Muscle of leg (tissue), 11 donors: Measurements from ENCODE around the gene SLC23A2. TPM values are rescaled to one million over a fixed set of nuclear protein-coding genes. Genes with fewer than 3 reads are reported as not detected.
A peak's percentile ranks its signal among the peaks of the same experiment; 100 is the strongest.

Experiments
- DNase-seq: peaks from one replicate; pipeline ENCODE4 v3.0.0; 2013
- H3K27ac ChIP-seq: one replicate; pipeline ENCODE4 v1.5.1; 2013; ENCODE audit warnings: mild to moderate bottlenecking, low read length, control low read depth
- H3K27me3 ChIP-seq: one replicate; pipeline ENCODE4 v1.6.1; 2013; ENCODE audit warnings: low read length; ENCODE audit not compliant: control insufficient read depth, insufficient read depth
- H3K36me3 ChIP-seq: one replicate; pipeline ENCODE4 v1.6.1; 2013; ENCODE audit warnings: low read length; ENCODE audit not compliant: control insufficient read depth, insufficient read depth
- H3K4me1 ChIP-seq: one replicate; pipeline ENCODE4 v1.6.1; 2013; ENCODE audit warnings: low read length; ENCODE audit not compliant: control insufficient read depth, insufficient read depth
- H3K4me3 ChIP-seq: one replicate; pipeline ENCODE4 v1.5.1; 2013; ENCODE audit warnings: low read length, control low read depth
- H3K9me3 ChIP-seq: replicated peaks from 2 replicates; pipeline ENCODE4 v1.6.1; 2013; ENCODE audit warnings: low read depth, low read length; ENCODE audit not compliant: control insufficient read depth
- WGBS: methylation state at CpG from one replicate; pipeline ENCODE4 v1.1.5; 2013; ENCODE audit warnings: missing lambda C conversion rate; ENCODE audit not compliant: insufficient coverage; 5-methylcytosine and 5-hydroxymethylcytosine counted together
- polyA plus RNA-seq, 8 donors: library from polyadenylated mRNA; unstranded; fragments of 120-200 nt; gene quantifications; one replicate each; pipeline versions ENCODE4 v1.2.1 to v1.2.3, GENCODE V29; 2013; ENCODE audit warnings: inconsistent platforms in 1 of 8, low replicate concordance in 1 of 8; ENCODE audit not compliant: insufficient read length in 8 of 8, insufficient read depth in 1 of 8
- total RNA-seq: library from RNA; stranded (reverse); fragments of 120-200 nt; gene quantifications from one replicate; pipeline ENCODE4 v1.2.4, GENCODE V29; 2013

Gene SLC23A2
- total and polyA plus RNA-seq, 9 donors: 7.6 to 13.7 (median 10.6) TPM

DNA sequence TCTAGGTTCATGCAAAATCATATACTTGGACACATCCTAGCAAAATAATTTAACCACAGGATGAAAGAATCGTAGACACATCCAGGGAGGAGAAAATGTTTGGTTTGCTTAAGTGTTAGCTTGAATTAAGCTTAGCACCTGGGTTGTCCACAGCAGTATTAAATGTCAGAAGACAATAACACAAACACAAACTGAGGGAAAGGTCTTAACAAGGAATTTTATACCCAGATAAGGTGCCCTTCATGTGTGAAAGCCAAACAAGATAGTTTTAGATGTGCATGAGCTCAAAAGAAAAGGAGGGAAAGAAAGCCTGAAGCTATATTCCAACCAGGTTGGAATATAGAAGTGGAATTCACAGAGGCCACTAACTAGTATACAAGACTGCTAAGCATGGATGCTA, 49.1 kb downstream of the SLC23A2 start:
- H3K36me3 ChIP-seq: no peaks in the 10 kb centered on the region
- WGBS: no CpG with 5 or more reads among the region's 1 CpG
- H3K9me3 ChIP-seq: no peaks in the 10 kb centered on the region
- no peak overlapping the region for H3K27ac ChIP-seq
- no peaks in the 10 kb centered on the region for H3K27me3 ChIP-seq
- DNase-seq: no peak
- H3K4me1 ChIP-seq: peaks cover 4% of the 10 kb centered on the region
- H3K4me3 ChIP-seq: no peak overlapping the region

DNA sequence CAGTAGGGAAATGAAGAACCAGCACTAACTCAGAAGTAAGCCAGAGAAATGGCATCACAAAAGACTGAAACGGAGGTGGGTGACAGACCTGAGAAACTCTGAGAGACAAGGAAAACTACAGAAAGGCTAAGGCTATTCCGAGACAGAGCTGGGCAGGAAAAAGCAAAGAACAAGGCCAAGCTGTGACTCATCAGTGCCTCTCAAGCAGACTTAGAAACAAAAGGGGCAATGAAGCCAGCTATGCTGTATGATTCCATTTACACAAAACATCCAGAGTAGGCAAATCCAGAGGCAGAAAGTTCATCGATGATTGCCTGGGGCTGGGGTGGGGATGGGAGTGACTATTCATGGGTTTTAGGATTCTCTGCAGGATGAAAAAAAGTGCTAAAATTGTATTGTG, 50.0 kb downstream of the SLC23A2 start:
- H3K36me3 ChIP-seq: no peaks in the 10 kb centered on the region
- no peaks in the 10 kb centered on the region for H3K9me3 ChIP-seq
- peak; percentile 85 for DNase-seq
- no peak overlapping the region for H3K4me3 ChIP-seq
- H3K27me3 ChIP-seq: no peaks in the 10 kb centered on the region
- peak overlapping the region; percentile 35 for H3K27ac ChIP-seq
- peaks cover 4% of the 10 kb centered on the region for H3K4me1 ChIP-seq
- WGBS: 39% methylated on average over 2 of the region's 3 CpGs

DNA sequence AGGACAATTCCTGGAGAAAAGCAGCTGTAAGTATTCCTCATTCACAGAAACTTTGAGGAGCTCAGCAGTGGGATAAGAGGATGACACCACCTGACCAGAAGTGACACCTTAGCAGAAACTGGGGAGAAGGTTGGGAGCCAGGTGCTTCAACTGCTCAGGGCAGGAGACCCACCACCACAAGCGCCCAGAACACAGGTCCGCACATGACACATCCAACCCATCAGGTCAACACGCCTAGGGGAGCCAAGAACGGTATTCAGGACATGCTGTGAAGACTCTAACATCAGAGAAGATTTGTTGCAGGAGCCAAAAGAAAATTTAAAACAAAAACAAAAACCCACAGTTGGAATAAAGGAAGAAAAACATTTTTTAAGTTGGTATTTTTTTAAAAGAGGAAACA, 50.5 kb downstream of the SLC23A2 start:
- Histone ChIP-seq H3K27me3 (no peaks in the 10 kb centered on the region), H3K27ac (peak overlapping the region; percentile 35), H3K36me3 (no peaks in the 10 kb centered on the region), H3K9me3 (no peaks in the 10 kb centered on the region), H3K4me1 (peaks cover 4% of the 10 kb centered on the region), H3K4me3 (no peak overlapping the region)
- WGBS: no CpG with 5 or more reads among the region's 4 CpGs
- no peak for DNase-seq

DNA sequence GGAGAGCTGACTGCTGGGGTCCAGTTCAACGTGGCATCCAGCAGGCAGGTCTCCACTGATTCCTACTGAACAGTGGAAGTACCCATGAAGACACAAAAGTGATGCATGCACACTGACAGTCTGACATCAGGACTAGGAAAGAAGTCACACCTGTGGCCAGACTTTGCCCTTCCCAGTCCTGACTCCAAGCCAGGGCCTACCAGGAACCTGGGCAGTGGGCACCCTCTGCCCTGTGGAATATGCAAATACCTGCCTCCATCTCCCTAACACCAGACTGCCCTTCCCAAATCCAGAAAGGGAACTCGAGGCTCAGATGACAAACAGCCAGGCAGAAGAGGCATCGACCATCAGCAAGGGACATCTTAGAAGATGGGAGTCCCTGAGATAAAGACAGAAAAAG, 50.9 kb downstream of the SLC23A2 start:
- peaks cover 4% of the 10 kb centered on the region for H3K4me1 ChIP-seq
- DNase-seq: no peak
- WGBS: 40% methylated on average over 2 of the region's 3 CpGs
- H3K27ac ChIP-seq: no peak overlapping the region
- no peaks in the 10 kb centered on the region for H3K36me3 ChIP-seq
- H3K4me3 ChIP-seq: no peak overlapping the region
- no peaks in the 10 kb centered on the region for H3K27me3 ChIP-seq
- H3K9me3 ChIP-seq: no peaks in the 10 kb centered on the region

DNA sequence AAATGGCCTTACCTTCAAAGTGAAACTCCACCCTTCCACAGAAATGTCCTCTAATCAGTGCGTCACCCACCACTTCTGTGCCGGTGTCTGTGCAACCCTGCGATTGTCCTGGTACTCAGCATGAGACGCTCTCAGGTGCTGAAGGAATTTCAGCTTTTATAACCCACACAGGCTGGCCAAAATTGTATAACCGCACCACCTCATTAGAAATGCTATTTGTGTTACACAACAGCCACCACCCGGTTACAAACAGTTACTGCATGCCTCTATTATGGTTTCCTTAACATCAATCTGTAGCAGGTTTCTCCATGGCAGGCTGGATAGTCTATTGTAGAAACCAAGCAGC, 51.5 kb downstream of the SLC23A2 start:
- H3K9me3 ChIP-seq: no peaks in the 10 kb centered on the region
- H3K4me3 ChIP-seq: no peak overlapping the region
- H3K36me3 ChIP-seq: no peaks in the 10 kb centered on the region
- peaks cover 4% of the 10 kb centered on the region for H3K4me1 ChIP-seq
- DNase-seq: peak; percentile 68
- WGBS: 59% methylated on average over 4 of the region's 6 CpGs
- H3K27me3 ChIP-seq: no peaks in the 10 kb centered on the region
- no peak overlapping the region for H3K27ac ChIP-seq

DNA sequence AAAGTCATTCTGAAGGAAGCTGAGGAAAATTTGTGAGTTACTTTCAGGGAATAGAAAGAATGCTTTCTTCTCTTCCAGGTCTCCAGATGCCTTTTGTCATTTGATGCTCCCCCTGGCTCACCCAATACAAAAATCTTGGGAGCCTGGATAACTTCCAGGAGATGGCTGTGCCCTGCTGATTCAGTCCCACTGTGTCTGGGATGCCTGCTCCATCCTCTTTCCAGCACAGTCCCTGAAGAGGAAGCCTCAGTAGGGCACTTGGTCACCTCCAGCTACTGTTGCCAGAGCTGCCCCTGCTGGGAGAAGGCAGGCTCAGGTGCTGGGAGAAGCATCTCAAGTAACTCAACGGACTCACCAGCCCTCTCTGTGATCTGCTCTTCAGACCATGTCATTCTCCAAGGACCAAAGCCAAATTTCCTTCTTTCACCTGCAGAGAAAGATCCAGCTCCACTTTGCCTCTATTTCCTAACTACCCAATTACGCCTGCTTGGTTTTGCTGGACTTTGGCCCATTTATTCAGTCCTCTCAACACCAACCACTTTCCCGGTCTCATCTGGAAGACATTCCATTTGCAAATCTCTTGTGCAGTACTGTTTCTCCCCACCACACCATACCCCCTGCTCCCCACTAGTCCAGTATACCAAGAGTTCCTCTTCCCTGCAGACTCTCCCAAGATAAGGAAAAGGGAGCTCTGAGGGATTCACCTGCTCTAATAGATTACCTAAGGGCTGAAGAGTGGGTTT, 53.3 kb downstream of the SLC23A2 start:
- DNase-seq: no peak
- H3K27ac ChIP-seq: no peak overlapping the region
- H3K4me3 ChIP-seq: no peak overlapping the region
- H3K27me3 ChIP-seq: no peaks in the 10 kb centered on the region
- no peaks in the 10 kb centered on the region for H3K36me3 ChIP-seq
- H3K9me3 ChIP-seq: no peaks in the 10 kb centered on the region
- H3K4me1 ChIP-seq: peaks cover 4% of the 10 kb centered on the region
- whole genome bisulfite sequencing: 77% methylated on average over 3 of the region's 3 CpGs

DNA sequence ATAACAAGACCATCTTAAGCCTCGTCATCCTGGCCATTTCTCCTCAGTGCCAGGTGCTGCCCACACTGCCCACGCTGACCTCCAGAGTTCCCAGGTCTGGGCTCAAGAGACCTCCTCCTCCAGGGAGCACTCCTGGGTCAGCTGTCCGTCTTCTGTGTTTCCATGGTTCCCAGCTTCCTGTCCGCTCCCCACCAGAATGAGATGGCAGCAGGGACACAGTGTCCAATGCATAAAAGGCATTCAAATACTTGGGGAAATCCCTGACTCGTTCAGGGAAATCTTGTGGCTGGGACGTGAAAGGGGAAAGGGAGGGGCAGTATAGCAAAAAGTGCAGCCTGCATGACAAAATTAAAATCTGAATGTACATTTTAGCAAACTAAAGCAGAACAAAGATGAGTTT, 54.3 kb downstream of the SLC23A2 start:
- H3K27ac ChIP-seq: no peak overlapping the region
- no peaks in the 10 kb centered on the region for H3K36me3 ChIP-seq
- H3K9me3 ChIP-seq: no peaks in the 10 kb centered on the region
- no peaks in the 10 kb centered on the region for H3K27me3 ChIP-seq
- H3K4me3 ChIP-seq: no peak overlapping the region
- H3K4me1 ChIP-seq: peaks cover 4% of the 10 kb centered on the region
- no peak for DNase-seq
- 80% methylated on average over 4 of the region's 6 CpGs for WGBS

DNA sequence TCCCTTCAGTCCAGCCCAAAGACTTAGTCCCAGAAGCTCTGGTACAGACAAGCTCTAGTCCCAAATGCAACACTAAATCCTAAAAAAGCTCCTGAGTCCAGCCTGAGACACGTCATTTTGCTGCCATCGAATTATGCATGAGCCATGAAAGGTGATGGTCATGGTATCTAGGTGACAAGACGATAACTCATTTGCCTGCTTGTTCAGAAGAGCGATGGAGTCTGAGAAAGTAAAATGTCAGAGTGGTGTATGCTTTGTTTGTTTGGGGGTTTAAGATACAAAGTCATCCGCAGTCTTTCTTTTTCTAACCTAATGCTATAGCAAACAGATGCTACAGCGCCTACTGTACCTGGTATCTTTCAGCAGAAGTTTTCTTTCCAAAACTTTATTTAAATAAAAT, 54.7 kb downstream of the SLC23A2 start:
- Histone ChIP-seq H3K27ac (no peak overlapping the region), H3K9me3 (no peaks in the 10 kb centered on the region), H3K4me3 (no peak overlapping the region), H3K4me1 (peaks cover 4% of the 10 kb centered on the region), H3K27me3 (no peaks in the 10 kb centered on the region), H3K36me3 (no peaks in the 10 kb centered on the region)
- 90% methylated on average over 5 of the region's 6 CpGs for WGBS
- no peak for DNase-seq

DNA sequence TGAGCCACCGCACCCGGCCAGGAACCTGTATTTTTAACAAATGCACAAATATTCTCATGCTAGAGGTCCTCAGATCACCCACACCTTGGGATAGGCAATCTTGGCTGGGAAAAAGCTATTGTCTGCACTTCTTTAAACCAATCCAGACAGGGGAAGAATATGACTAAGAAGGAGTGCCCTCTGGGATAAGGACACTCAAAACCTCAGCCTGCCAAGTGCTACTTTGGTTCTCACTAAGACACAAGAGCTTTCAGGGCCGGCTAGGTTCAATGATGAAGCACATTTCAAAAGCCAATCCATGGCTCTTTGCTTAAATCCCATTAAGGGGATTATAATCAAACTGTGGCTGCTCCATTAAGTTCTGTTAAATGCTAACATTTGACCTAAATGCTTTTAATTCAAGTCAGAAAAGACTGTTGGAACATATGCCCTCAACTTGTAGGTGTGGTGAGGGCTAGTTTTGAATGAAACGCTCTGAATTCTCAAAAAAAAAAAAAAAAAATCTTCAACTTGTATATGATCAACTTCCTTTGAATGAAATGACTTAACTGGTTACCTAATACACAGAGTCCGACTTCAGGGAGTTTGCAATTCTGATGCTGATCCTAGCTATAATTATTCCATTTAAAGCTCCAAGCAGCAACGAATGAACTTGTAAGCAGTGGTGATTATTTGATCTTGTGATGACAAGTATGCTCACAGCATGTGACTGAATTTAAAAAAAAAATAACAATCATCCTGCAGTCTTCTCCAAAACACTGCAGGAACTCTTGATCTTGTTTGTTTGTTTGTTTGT, 56.6 kb downstream of the SLC23A2 start:
- peaks cover 4% of the 10 kb centered on the region for H3K4me1 ChIP-seq
- no peak overlapping the region for H3K27ac ChIP-seq
- no CpG with 5 or more reads among the region's 6 CpGs for WGBS
- H3K9me3 ChIP-seq: no peaks in the 10 kb centered on the region
- DNase-seq: no peak
- H3K36me3 ChIP-seq: no peaks in the 10 kb centered on the region
- no peak overlapping the region for H3K4me3 ChIP-seq
- H3K27me3 ChIP-seq: no peaks in the 10 kb centered on the region

DNA sequence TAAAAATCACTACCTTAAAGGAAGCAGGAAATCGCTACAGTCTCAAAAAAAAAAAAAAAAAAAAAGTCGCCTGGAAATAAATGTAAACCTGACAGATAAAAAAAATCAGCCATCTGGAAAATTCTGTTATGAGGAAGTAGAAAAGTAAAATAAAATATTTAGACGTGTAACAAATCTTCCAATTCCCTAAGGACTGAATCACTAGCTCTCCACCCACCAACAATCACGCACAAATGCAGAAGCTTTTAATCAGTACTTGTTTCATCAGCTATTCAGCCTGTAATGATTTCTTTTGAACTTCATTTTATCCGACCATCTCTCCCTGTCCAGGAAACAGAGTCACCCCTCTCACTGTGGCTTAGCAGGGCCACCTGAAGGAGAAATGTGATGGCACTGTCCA, 59.0 kb downstream of the SLC23A2 start:
- Histone ChIP-seq H3K27me3 (no peaks in the 10 kb centered on the region), H3K4me3 (no peak overlapping the region), H3K36me3 (no peaks in the 10 kb centered on the region), H3K9me3 (no peaks in the 10 kb centered on the region), H3K27ac (no peak overlapping the region), H3K4me1 (peaks cover 3% of the 10 kb centered on the region)
- WGBS: 20% methylated on average over 1 of the region's 5 CpGs
- DNase-seq: no peak
